K562 (cell line): ENCODE results near the gene DAG1. TPM values are rescaled to one million over a fixed set of nuclear protein-coding genes. Genes with fewer than 3 reads are reported as not detected.

Experiments
- ATAC-seq: fragments of 200-7000 bp; cut with Tn5 transposase; 3 replicates; pipeline ENCODE4 v1.9.1; 2020; ENCODE audit warnings: moderate library complexity
- BruUV-seq: library from RNA; stranded (reverse); fragments of 400-500 nt; replicated peaks from 2 replicates; lab custom pipeline; 2021; lab: Mats Ljungman, UMichigan
- CTCF ChIA-PET: fragments of 300-600 bp; formaldehyde crosslinking; extraction: SDS; loops from one replicate; lab custom pipeline; 2021; ENCODE audit warnings: low intra/inter-chr PET ratio; lab: Yijun Ruan, JAX
- POLR2A ChIA-PET: fragments of 300-600, 350-650 bp; sonication (Branson Sonifier 250); formaldehyde crosslinking; extraction: SDS; loops from one replicate; lab custom pipeline; 2021; ENCODE audit warnings: antibody characterized with exemption, inconsistent platforms; lab: Yijun Ruan, JAX
- DNase-seq, 4 experiments: peaks; one replicate each; pipeline versions ENCODE4 v3.0.0 to v3.0.0-alpha.2; 2011 to 2018; ENCODE audit warnings: low spot score in 3 of 4, mixed read lengths in 3 of 4; ENCODE audit errors: extremely low read depth in 1 of 4
- FAIRE-seq: peaks from 2 replicates; lab custom pipeline; 2011; peaks lifted over from hg19 to GRCh38; lab: Jason Lieb, UNC
- H2AFZ ChIP-seq: 2 replicates; pipeline ENCODE4 v1.6.0; 2011; ENCODE audit warnings: low read depth, low read length, control low read depth, inconsistent platforms
- H3K27ac ChIP-seq: fragments of 200-600 bp; 3 replicates; pipeline ENCODE4 v1.8.0; 2011; ENCODE audit warnings: low read depth, mild to moderate bottlenecking, control low read depth, inconsistent platforms, low read length, moderate library complexity, mixed read lengths; ENCODE audit errors: extremely low read depth
- H3K27me3 ChIP-seq, 2 experiments: fragments of 300-600 bp in 1 of 2; 2 replicates in 1 of 2; 3 replicates in 1 of 2; pipeline versions ENCODE4 v1.6.0 to v1.8.0; 2011; ENCODE audit warnings: inconsistent platforms in 2 of 2, low read length in 2 of 2, mild to moderate bottlenecking in 1 of 2, mixed read lengths in 1 of 2, moderate library complexity in 1 of 2; ENCODE audit not compliant: control insufficient read depth in 2 of 2, insufficient read depth in 2 of 2
- H3K36me3 ChIP-seq: fragments of 300-600 bp; 3 replicates; pipeline ENCODE4 v1.8.0; 2011; ENCODE audit warnings: mild to moderate bottlenecking, low read length, inconsistent platforms; ENCODE audit not compliant: control insufficient read depth, insufficient read depth
- H3K4me1 ChIP-seq, 2 experiments: fragments of 200-600 bp in 1 of 2; replicated peaks in 1 of 2; 2 replicates in 1 of 2; 3 replicates in 1 of 2; pipeline versions ENCODE4 v1.5.1 to v1.8.0; 2011; ENCODE audit warnings: inconsistent platforms in 2 of 2, low read length in 2 of 2, mild to moderate bottlenecking in 1 of 2, mixed read lengths in 1 of 2, moderate library complexity in 1 of 2; ENCODE audit not compliant: control insufficient read depth in 2 of 2, insufficient read depth in 2 of 2
- H3K4me2 ChIP-seq: 2 replicates; pipeline ENCODE4 v1.6.1; 2011; ENCODE audit warnings: low read length, control low read depth, inconsistent platforms, mixed read lengths; ENCODE audit not compliant: insufficient read depth
- H3K4me3 ChIP-seq: fragments of 200-600 bp; sonication (generic), shearing (Covaris generic); 2 replicates; pipeline ENCODE4 v1.5.1; 2016; ENCODE audit warnings: control low read depth, inconsistent platforms
- H3K79me2 ChIP-seq: fragments of 200-600 bp; 3 replicates; pipeline ENCODE4 v1.8.0; 2011; ENCODE audit warnings: low read length, inconsistent platforms; ENCODE audit not compliant: control insufficient read depth, insufficient read depth
- H3K9ac ChIP-seq, 2 experiments: 2 replicates each; pipeline versions ENCODE4 v1.6.0 to v1.6.1; 2011; ENCODE audit warnings: low read depth in 2 of 2, low read length in 2 of 2, control low read depth in 1 of 2, inconsistent platforms in 1 of 2, mild to moderate bottlenecking in 1 of 2, mixed read lengths in 1 of 2; ENCODE audit not compliant: insufficient read depth in 1 of 2
- H3K9me1 ChIP-seq: one replicate; pipeline ENCODE4 v1.6.0; 2011; ENCODE audit warnings: inconsistent platforms, mild to moderate bottlenecking, low read length, moderate library complexity; ENCODE audit not compliant: control insufficient read depth, insufficient read depth
- H3K9me3 ChIP-seq: replicated peaks from 2 replicates; pipeline ENCODE4 v1.5.1; 2011; ENCODE audit warnings: low read depth, low read length, inconsistent platforms; ENCODE audit not compliant: control insufficient read depth, insufficient read depth
- H4K20me1 ChIP-seq: replicated peaks from 2 replicates; pipeline ENCODE4 v1.6.1; 2011; ENCODE audit warnings: low read length, inconsistent platforms, mixed read lengths; ENCODE audit not compliant: control insufficient read depth, insufficient read depth
- IRF1 ChIP-seq: sonication (generic); formaldehyde crosslinking; IDR thresholded peaks from 2 replicates; pipeline ENCODE4 v1.8.0; 2022; ENCODE audit warnings: missing genetic modification reagents, mild to moderate bottlenecking, borderline replicate concordance
- MEF2A ChIP-seq: IDR thresholded peaks from 2 replicates; pipeline ENCODE4 v1.6.1; 2011; ENCODE audit warnings: low read depth, mild to moderate bottlenecking, low read length, moderate library complexity; ENCODE audit not compliant: control insufficient read depth
- POLR3G ChIP-seq: IDR thresholded peaks from 2 replicates; pipeline ENCODE4 v1.6.1; 2011; ENCODE audit not compliant: insufficient read length, insufficient replicate concordance; ENCODE audit errors: extremely low read depth
- ZNF3 ChIP-seq: fragments of 250-450 bp; sonication (Bioruptor Pico); IDR thresholded peaks from 2 replicates; pipeline ENCODE4 v1.5.0; 2021; ENCODE audit warnings: mild to moderate bottlenecking, moderate library complexity
- ZNF79 ChIP-seq: fragments of 250-450 bp; sonication (Bioruptor Pico); IDR thresholded peaks from 2 replicates; pipeline ENCODE4 v1.4.0; 2020; ENCODE audit warnings: low read depth, mild to moderate bottlenecking, moderate library complexity
- WGBS: fragments of 100-300 bp; shearing (Covaris generic); methylation state at CpG from one replicate; pipeline ENCODE4 v1.1.6; 2016; ENCODE audit warnings: low coverage, mixed read lengths; ENCODE audit not compliant: insufficient coverage; ENCODE audit errors: missing lambda C conversion rate; 5-methylcytosine and 5-hydroxymethylcytosine counted together
- in situ Hi-C: fragments of 300-500 bp; cut with MboI; formaldehyde crosslinking; loops from 4 replicates; pipeline ENCODE4 v1.15.0; 2018; ENCODE audit warnings: inconsistent platforms, mixed read lengths
- intact Hi-C: fragments of 100-400 bp; cut with micrococcal nuclease; formaldehyde crosslinking; loops from 2 replicates; pipeline ENCODE4 v1.14.2; 2022
- polyA plus RNA-seq, 8 experiments: library from polyadenylated mRNA; depleted of rRNA in 4 of 8; stranded (reverse) in 5 of 8; unstranded in 3 of 8; fragments of >200 nt; fragmentation: Nextera tagmentation in 2 of 8; fragmentation: Illumina TruSeq in 1 of 8; extraction: Ambion mirVana in 2 of 8; extraction: Trizol in 1 of 8; gene quantifications; 2 replicates each; pipeline versions ENCODE4 v1.2.1 to v1.2.3, GENCODE V29; 2011 to 2014; ENCODE audit warnings: inconsistent platforms in 1 of 8, missing spikeins in 1 of 8
- total RNA-seq, 7 experiments: library from RNA; depleted of rRNA in 6 of 7; stranded (reverse); fragments of >200 nt in 6 of 7; fragmentation: Illumina TruSeq in 2 of 7; extraction: Trizol in 2 of 7; gene quantifications; 2 replicates each; pipeline versions ENCODE4 v1.2.1 to v1.2.3, GENCODE V29; 2011 to 2021; ENCODE audit warnings: low replicate concordance in 1 of 7
- TF ChIP-seq, protein P1 (sequence below): sonication (generic); formaldehyde crosslinking; IDR thresholded peaks from 2 replicates; pipeline ENCODE4 v1.8.0; 2023; ENCODE audit warnings: mild to moderate bottlenecking, missing genetic modification reagents
- TF ChIP-seq, protein P2 (sequence below): fragments of 200-800 bp; sonication (Bioruptor generic); IDR thresholded peaks from 2 replicates; pipeline ENCODE4 v1.6.1; 2017; ENCODE audit warnings: missing genetic modification characterization, missing compliant biosample characterization

DAG1 gene
- total and polyA plus RNA-seq, 9 of the 15 experiments (the other 6 are each of a cell fraction or from before 2014, with no cell fraction given) = 0.29 to 19.6 (median 8.2) TPM

- intact Hi-C loops = no loop called here
- in situ Hi-C loops = no loop called here
- H3K36me3 ChIP-seq = no peaks in the 10 kb centered on the region; the same call in 2 of the 3 replicates
- H3K4me3 ChIP-seq = no peak overlapping the region
- POLR2A ChIA-PET = interaction anchor here (0.6 to 1.3 kb wide), 4 partner anchors 10 to 404 kb away, joined by 3 to 4 read pairs (median 4); no protein-coding TSS in a partner anchor
- peaks cover 7% of the 10 kb centered on the region for H3K79me2 ChIP-seq
- no peak overlapping the region for H3K4me2 ChIP-seq
- H3K9ac ChIP-seq = peak overlapping the region; percentile 17 to 81; a peak in 1 of 4 replicates
- no peak for ATAC-seq
- H2AFZ ChIP-seq = peak overlapping the region; percentile 76; the same call in 1 of the 2 replicates
- H3K4me1 ChIP-seq = peaks cover 30 to 38% of the 10 kb centered on the region in 2 experiments
- 83% methylated on average over 1 of the region's 2 CpGs for WGBS
- no peaks in the 10 kb centered on the region for H3K9me3 ChIP-seq
- TF ChIP-seq MEF2A (no peak), ZNF3 (CRISPR knock-in tag) (no peak), IRF1 (CRISPR knock-in tag) (0 out of 2 replicates have a peak, but pooled peaks have one; percentile 40), ZNF79 (no peak), POLR3G (no peak)
- TF ChIP-seq, protein P1, sequence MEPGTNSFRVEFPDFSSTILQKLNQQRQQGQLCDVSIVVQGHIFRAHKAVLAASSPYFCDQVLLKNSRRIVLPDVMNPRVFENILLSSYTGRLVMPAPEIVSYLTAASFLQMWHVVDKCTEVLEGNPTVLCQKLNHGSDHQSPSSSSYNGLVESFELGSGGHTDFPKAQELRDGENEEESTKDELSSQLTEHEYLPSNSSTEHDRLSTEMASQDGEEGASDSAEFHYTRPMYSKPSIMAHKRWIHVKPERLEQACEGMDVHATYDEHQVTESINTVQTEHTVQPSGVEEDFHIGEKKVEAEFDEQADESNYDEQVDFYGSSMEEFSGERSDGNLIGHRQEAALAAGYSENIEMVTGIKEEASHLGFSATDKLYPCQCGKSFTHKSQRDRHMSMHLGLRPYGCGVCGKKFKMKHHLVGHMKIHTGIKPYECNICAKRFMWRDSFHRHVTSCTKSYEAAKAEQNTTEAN (CRISPR knock-in tag) = 0 out of 2 replicates have a peak, but pooled peaks have one; percentile 42
- TF ChIP-seq, protein P2, sequence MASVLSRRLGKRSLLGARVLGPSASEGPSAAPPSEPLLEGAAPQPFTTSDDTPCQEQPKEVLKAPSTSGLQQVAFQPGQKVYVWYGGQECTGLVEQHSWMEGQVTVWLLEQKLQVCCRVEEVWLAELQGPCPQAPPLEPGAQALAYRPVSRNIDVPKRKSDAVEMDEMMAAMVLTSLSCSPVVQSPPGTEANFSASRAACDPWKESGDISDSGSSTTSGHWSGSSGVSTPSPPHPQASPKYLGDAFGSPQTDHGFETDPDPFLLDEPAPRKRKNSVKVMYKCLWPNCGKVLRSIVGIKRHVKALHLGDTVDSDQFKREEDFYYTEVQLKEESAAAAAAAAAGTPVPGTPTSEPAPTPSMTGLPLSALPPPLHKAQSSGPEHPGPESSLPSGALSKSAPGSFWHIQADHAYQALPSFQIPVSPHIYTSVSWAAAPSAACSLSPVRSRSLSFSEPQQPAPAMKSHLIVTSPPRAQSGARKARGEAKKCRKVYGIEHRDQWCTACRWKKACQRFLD = peak; percentile 22; the same call in 1 of the 2 replicates
- FAIRE-seq = no peak
- H3K27ac ChIP-seq = peak overlapping the region; percentile 74; the same call in 1 of the 3 replicates
- CTCF ChIA-PET = no interaction called here
- no TSS peak for BruUV-seq
- no peaks in the 10 kb centered on the region for H4K20me1 ChIP-seq
- DNase-seq = no peak
- no peaks in the 10 kb centered on the region for H3K27me3 ChIP-seq
- no peaks in the 10 kb centered on the region for H3K9me1 ChIP-seq
Measured at GRCh38 chr3:49466085-49466484, 4.0 kb upstream of the DAG1 start.
